ENCODE results near the gene NOD1. TPM values are rescaled to one million over a fixed set of nuclear protein-coding genes. Genes with fewer than 3 reads are reported as not detected.
"Not testable (repeated sequence)": the region's sequence is repeated elsewhere in the genome, so short reads cannot be mapped to it uniquely, and the experiment has no call there.

The NOD1 gene
- total RNA-seq, 2 experiments from 2014 or later = 20.8 to 36.9 TPM

DNA sequence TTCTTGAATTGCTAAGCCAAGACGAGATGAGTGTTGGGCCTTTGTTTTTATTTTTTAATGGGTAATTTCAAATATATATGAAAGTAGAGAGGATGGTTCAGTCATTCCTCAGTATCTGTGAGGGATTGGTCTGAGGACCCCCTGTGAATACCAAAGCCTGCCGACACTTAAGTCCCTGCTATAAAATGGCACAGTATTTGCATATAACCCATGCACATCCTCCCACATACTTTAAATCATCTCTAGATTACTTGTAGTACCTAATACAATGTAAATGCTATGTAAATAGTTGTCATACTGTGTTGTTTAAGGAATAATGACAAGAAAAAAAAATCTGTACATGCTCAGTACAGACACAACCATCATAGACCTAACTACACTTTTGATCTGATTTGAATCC, 73.4 kb downstream of the NOD1 start:
- DNase-seq (no peak), ATAC-seq (no peak)
- Mint-ChIP-seq H3K4me3 (no peak overlapping the region), H3K9me3 (ENCODE audit: low read depth) (no peaks in the 10 kb centered on the region), H3K27me3 (no peaks in the 10 kb centered on the region), H3K27ac (no peak overlapping the region), H3K4me1 (peaks cover 5% of the 10 kb centered on the region), H3K36me3 (peaks cover 4% of the 10 kb centered on the region)
- CTCF ChIA-PET = no interaction called here

GRCh38 chr7:30403477-30403876, 75.1 kb downstream of the NOD1 start:
- H3K27ac Mint-ChIP-seq = no peak overlapping the region
- ATAC-seq (no peak), DNase-seq (no peak)
- peaks cover 4% of the 10 kb centered on the region for H3K36me3 Mint-ChIP-seq
- H3K4me3 Mint-ChIP-seq = no peak overlapping the region
- no peaks in the 10 kb centered on the region for H3K27me3 Mint-ChIP-seq
- CTCF ChIA-PET = no interaction called here
- H3K9me3 Mint-ChIP-seq (ENCODE audit: low read depth) = no peaks in the 10 kb centered on the region
- peaks cover 5% of the 10 kb centered on the region for H3K4me1 Mint-ChIP-seq

DNA sequence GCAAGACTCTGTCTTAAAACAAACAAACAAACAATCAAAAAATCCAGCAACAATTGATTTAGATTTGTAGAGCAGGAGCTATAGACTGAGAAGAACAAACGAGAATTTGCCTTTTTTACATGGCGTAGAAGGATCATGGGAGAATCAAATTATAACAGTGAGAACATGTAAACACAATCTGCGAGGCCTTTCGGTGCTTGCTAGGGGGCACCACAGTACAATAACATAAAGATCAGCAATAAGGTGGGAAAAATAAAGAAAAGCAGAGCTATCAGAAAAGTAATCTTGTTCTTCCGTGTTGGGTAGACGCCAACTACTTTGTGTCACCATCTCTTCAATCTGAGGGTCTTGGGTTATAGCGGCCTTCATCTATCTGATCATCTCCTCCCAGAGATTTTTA, 82.2 kb downstream of the NOD1 start:
- Mint-ChIP-seq H3K27me3 (no peaks in the 10 kb centered on the region), H3K27ac (no peak overlapping the region), H3K36me3 (no peaks in the 10 kb centered on the region), H3K4me1 (no peaks in the 10 kb centered on the region), H3K9me3 (ENCODE audit: low read depth) (no peaks in the 10 kb centered on the region), H3K4me3 (no peak overlapping the region)
- no peak for ATAC-seq
- no peak for DNase-seq
- CTCF ChIA-PET = interaction anchor here (1.7 kb wide), 1 partner anchor 121 kb away, joined by 5 read pairs; no protein-coding TSS in a partner anchor

GRCh38 chr7:30395676-30396075, 82.9 kb downstream of the NOD1 start:
- ATAC-seq = no peak
- H3K27me3 Mint-ChIP-seq = no peaks in the 10 kb centered on the region

GRCh38 chr7:30391806-30392205, 86.8 kb downstream of the NOD1 start:
- Mint-ChIP-seq H3K4me3 (no peak overlapping the region), H3K27me3 (no peaks in the 10 kb centered on the region), H3K36me3 (peaks cover 2% of the 10 kb centered on the region), H3K27ac (no peak overlapping the region), H3K4me1 (no peaks in the 10 kb centered on the region), H3K9me3 (ENCODE audit: low read depth) (no peaks in the 10 kb centered on the region)
- ATAC-seq (no peak), DNase-seq (no peak)
- CTCF ChIA-PET = no interaction called here

More at GRCh38 chr7:30395676-30396075, 82.9 kb downstream of the NOD1 start:
- no peaks in the 10 kb centered on the region for H3K4me1 Mint-ChIP-seq
- CTCF ChIA-PET = interaction anchor here (1.7 kb wide), 1 partner anchor 120 kb away, joined by 5 read pairs; no protein-coding TSS in a partner anchor
- H3K27ac Mint-ChIP-seq = no peak overlapping the region
- no peak for DNase-seq
- no peaks in the 10 kb centered on the region for H3K9me3 Mint-ChIP-seq (ENCODE audit: low read depth)
- no peak overlapping the region for H3K4me3 Mint-ChIP-seq
- no peaks in the 10 kb centered on the region for H3K36me3 Mint-ChIP-seq

DNA sequence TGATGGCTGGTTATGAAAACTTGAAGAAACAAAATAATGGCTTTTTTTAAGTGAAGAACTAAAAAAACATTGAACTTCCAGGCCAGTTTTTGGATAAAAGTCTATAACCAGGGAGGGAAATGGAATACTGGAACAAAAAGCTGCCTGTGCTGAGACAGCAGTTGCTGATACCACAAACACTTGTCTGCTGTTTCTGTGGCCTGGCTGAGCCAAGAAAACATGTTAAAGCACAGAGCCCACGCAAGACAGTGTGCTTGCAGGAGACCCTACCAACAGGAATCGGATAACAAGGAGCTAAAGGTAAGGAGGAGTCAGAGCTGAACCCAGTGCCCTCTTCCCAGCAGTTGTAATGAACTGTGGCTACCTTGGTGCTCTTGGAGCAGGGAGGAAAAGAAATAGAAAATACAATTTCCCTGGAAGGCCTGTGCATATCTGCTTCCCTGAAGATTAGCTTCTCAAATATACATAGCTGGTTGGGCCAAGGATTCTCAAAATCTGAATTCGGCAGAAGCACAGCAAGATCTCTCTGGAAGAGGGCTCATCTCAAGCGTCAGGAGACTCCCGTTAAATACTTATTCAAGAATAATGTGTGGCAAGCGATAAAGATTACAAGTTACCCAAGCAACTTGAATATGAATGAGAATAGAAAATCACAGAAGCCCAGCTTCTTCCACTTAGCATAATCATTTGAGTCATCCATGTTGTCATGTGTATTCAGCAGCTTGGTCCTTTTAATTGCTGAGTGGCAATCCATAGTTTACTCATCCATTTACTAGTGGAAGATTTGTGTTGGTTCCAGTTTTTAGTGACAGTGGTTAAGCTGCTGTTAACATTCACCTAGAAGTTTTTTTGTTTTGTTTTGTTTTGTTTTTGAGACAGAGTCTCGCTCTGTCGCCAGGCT, 87.6 kb downstream of the NOD1 start:
- CTCF ChIA-PET = no interaction called here
- H3K36me3 Mint-ChIP-seq = peaks cover 2% of the 10 kb centered on the region
- H3K27me3 Mint-ChIP-seq = no peaks in the 10 kb centered on the region
- H3K27ac Mint-ChIP-seq = no peak overlapping the region
- ATAC-seq (peak; percentile 16), DNase-seq (no peak)
- H3K9me3 Mint-ChIP-seq (ENCODE audit: low read depth) = no peaks in the 10 kb centered on the region
- H3K4me3 Mint-ChIP-seq = no peak overlapping the region
- no peaks in the 10 kb centered on the region for H3K4me1 Mint-ChIP-seq

GRCh38 chr7:30389791-30390190, 88.8 kb downstream of the NOD1 start:
- ATAC-seq (no peak), DNase-seq (no peak)
- Mint-ChIP-seq H3K27ac (no peak overlapping the region), H3K4me3 (no peak overlapping the region), H3K27me3 (no peaks in the 10 kb centered on the region), H3K36me3 (peaks cover 2% of the 10 kb centered on the region), H3K4me1 (no peaks in the 10 kb centered on the region), H3K9me3 (ENCODE audit: low read depth) (no peaks in the 10 kb centered on the region)
- CTCF ChIA-PET = no interaction called here

DNA sequence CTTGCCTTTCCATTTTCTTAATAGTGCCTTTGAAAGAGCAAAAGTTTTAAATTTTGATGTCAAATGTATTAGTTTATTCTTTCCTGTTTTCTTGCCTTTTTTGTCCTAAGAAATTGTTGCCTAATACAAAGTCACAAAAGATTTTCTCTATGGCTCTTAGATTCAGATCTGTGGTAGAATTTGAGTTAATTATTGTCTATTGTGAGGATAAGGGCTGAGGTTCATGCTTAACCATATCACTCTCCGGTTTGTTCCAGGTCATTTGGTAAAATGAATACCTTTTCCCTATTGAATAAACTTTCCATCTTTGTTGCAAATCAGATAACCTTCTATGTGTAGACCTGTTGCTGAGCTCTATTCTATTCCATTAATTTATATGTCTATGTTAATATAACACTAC, 96.0 kb downstream of the NOD1 start:
- H3K4me3 Mint-ChIP-seq = no peak overlapping the region

DNA sequence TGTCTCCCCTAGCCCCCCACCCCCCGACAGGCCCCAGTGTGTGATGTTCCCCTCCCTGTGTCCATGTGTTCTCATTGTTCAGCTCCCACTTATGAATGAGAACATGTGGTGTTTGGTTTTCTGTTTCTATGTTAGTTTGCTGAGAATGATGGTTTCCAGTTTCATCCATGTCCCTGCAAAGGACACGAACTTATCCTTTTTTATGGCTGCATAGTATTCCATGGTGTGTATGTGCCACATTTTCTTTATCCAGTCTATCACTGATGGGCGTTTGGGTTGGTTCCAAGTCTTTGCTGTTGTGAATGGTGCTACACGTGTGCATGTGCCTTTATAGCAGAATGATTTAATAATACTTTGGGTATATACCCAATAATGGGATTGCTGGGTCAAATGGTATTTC, 97.8 kb downstream of the NOD1 start:
- H3K4me3 Mint-ChIP-seq; H3K27me3 Mint-ChIP-seq; H3K9me3 Mint-ChIP-seq (ENCODE audit: low read depth); H3K27ac Mint-ChIP-seq; ATAC-seq; H3K4me1 Mint-ChIP-seq; CTCF ChIA-PET; DNase-seq: not testable (repeated sequence)
- peaks cover 11% of the 10 kb centered on the region for H3K36me3 Mint-ChIP-seq

More for the DNA sequence above, 96.0 kb downstream of the NOD1 start:
- H3K27me3 Mint-ChIP-seq = no peaks in the 10 kb centered on the region
- H3K4me1 Mint-ChIP-seq = no peaks in the 10 kb centered on the region
- peaks cover 11% of the 10 kb centered on the region for H3K36me3 Mint-ChIP-seq
- CTCF ChIA-PET = no interaction called here
- DNase-seq (no peak), ATAC-seq (no peak)
- H3K27ac Mint-ChIP-seq = no peak overlapping the region
- H3K9me3 Mint-ChIP-seq (ENCODE audit: low read depth) = peaks cover 2% of the 10 kb centered on the region

- Mint-ChIP-seq H3K36me3 (peaks cover 11% of the 10 kb centered on the region), H3K27ac (no peak overlapping the region), H3K4me1 (no peaks in the 10 kb centered on the region), H3K27me3 (no peaks in the 10 kb centered on the region), H3K4me3 (no peak overlapping the region), H3K9me3 (ENCODE audit: low read depth) (peaks cover 2% of the 10 kb centered on the region)
- CTCF ChIA-PET = no interaction called here
- no peak for DNase-seq
- no peak for ATAC-seq
These were observed 98.3 kb downstream of the NOD1 start for GRCh38 chr7:30380294-30380693.

GRCh38 chr7:30379741-30380140, 98.8 kb downstream of the NOD1 start:
- DNase-seq (no peak), ATAC-seq (no peak)
- Mint-ChIP-seq H3K27ac (no peak overlapping the region), H3K27me3 (no peaks in the 10 kb centered on the region), H3K4me1 (no peaks in the 10 kb centered on the region), H3K4me3 (no peak overlapping the region), H3K36me3 (peaks cover 11% of the 10 kb centered on the region), H3K9me3 (ENCODE audit: low read depth) (peaks cover 2% of the 10 kb centered on the region)
- CTCF ChIA-PET = no interaction called here

GRCh38 chr7:30379131-30379530, 99.5 kb downstream of the NOD1 start:
- ATAC-seq (no peak), DNase-seq (no peak)
- no peaks in the 10 kb centered on the region for H3K27me3 Mint-ChIP-seq
- no peaks in the 10 kb centered on the region for H3K4me1 Mint-ChIP-seq
- no peaks in the 10 kb centered on the region for H3K9me3 Mint-ChIP-seq (ENCODE audit: low read depth)
- no peak overlapping the region for H3K4me3 Mint-ChIP-seq
- H3K36me3 Mint-ChIP-seq = peaks cover 11% of the 10 kb centered on the region
- CTCF ChIA-PET = no interaction called here
- H3K27ac Mint-ChIP-seq = no peak overlapping the region

- CTCF ChIA-PET = no interaction called here
- ATAC-seq = no peak
- Mint-ChIP-seq H3K36me3 (peaks cover 11% of the 10 kb centered on the region), H3K27me3 (no peaks in the 10 kb centered on the region), H3K4me1 (no peaks in the 10 kb centered on the region), H3K4me3 (no peak overlapping the region), H3K27ac (no peak overlapping the region), H3K9me3 (ENCODE audit: low read depth) (no peaks in the 10 kb centered on the region)
- no peak for DNase-seq
These were observed 100.3 kb downstream of the NOD1 start for GRCh38 chr7:30378275-30378674.

Measured in activated CD8-positive, alpha-beta memory T cell treated with anti-CD3 and anti-CD28 coated beads, Interleukin-2, amount 10 ng/mL, durations not matched to agents 7 days and 5 days (primary cell).